Measurements from ENCODE around the gene THEMIS2. TPM values are rescaled to one million over a fixed set of nuclear protein-coding genes. Genes with fewer than 3 reads are reported as not detected.

THEMIS2 gene
- total and polyA plus RNA-seq, 2 of the 13 experiments (the other 11 are each of a cell fraction or from before 2014, with no cell fraction given), result 0.38 to 1.5 TPM

DNA sequence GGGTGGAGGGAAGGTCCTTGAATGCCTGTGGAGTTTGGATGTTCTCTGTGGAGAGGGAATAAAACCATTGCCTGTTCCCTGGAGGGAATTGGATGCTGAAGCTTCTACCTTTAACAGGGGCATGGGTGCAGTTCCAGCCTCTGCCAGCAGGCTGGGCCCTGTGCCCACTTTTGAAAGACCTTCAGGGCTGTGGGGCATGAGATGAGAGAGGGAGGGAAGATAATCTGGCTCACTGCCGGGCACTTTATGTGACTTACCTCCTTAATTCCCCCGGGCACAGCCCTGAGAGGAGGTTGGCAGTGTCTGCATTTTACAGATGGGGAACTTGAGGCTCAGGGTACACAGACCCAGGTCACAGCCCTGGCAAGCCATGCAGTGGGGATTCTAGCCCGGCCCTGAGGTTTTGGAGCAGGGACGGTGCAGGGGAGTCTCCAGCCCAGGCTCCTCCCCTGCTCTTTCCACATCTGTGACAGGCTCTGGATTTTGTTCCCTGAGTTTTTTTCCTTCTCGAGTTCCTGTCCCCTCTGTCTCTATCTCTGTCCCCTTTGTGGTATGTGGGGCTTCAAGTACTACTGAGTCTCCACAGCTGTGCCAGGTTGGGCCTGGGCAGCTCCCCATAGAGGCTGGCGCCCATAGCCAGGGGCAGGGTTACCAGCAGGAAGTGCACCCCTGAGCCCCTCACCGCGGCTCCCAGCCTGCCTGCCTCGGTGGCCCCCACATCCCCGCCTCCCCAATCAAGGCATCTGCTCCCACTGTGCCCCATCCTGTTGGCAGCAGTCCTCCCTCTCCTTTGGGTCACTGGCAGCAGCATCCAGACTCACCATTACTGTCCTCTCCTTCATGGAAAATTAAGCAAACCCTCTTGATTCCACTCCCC, 14.0 kb upstream of the THEMIS2 start (continued):
- TF ChIP-seq, protein P1, sequence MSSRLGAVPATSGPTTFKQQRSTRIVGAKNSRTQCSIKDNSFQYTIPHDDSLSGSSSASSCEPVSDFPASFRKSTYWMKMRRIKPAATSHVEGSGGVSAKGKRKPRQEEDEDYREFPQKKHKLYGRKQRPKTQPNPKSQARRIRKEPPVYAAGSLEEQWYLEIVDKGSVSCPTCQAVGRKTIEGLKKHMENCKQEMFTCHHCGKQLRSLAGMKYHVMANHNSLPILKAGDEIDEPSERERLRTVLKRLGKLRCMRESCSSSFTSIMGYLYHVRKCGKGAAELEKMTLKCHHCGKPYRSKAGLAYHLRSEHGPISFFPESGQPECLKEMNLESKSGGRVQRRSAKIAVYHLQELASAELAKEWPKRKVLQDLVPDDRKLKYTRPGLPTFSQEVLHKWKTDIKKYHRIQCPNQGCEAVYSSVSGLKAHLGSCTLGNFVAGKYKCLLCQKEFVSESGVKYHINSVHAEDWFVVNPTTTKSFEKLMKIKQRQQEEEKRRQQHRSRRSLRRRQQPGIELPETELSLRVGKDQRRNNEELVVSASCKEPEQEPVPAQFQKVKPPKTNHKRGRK (CRISPR knock-in tag; IDR thresholded peaks at IDR 0.05), result no peak
- TF ChIP-seq ZNF337 (CRISPR knock-in tag; IDR thresholded peaks at IDR 0.05; ENCODE audit: borderline replicate concordance, low read depth) (no peak), ZNF24 (IDR thresholded peaks at IDR 0.05) (no peak), ZNF282 (IDR thresholded peaks at IDR 0.05; ENCODE audit: partially characterized antibody) (no peak), SMARCE1 (IDR thresholded peaks at IDR 0.05; ENCODE audit: borderline replicate concordance) (no peak), PHF8 (CRISPR knock-in tag; IDR thresholded peaks at IDR 0.05) (no peak), SRSF1 (optimal IDR thresholded peaks at IDR 0.05; ENCODE audit: low read depth, low read length) (no peak), FOXA3 (CRISPR knock-in tag; IDR thresholded peaks at IDR 0.05) (0 out of 2 replicates have a peak, but pooled peaks have one; percentile 34), RFX5 (IDR thresholded peaks at IDR 0.05; ENCODE audit: low read depth, low read length) (no peak), RELA (CRISPR knock-in tag; IDR thresholded peaks at IDR 0.05) (no peak), THAP11 (CRISPR knock-in tag; IDR thresholded peaks at IDR 0.05) (peak; percentile 41; the same call in 1 of the 2 replicates), SAP130 (CRISPR knock-in tag; IDR thresholded peaks at IDR 0.05; ENCODE audit: low read depth) (0 out of 2 replicates have a peak, but pooled peaks have one; percentile 4), ZNF33B (CRISPR knock-in tag; IDR thresholded peaks at IDR 0.05) (no peak), DPF2 (CRISPR knock-in tag; IDR thresholded peaks at IDR 0.05; ENCODE audit: borderline replicate concordance, low read depth) (no peak)
- TF ChIP-seq, protein P2, sequence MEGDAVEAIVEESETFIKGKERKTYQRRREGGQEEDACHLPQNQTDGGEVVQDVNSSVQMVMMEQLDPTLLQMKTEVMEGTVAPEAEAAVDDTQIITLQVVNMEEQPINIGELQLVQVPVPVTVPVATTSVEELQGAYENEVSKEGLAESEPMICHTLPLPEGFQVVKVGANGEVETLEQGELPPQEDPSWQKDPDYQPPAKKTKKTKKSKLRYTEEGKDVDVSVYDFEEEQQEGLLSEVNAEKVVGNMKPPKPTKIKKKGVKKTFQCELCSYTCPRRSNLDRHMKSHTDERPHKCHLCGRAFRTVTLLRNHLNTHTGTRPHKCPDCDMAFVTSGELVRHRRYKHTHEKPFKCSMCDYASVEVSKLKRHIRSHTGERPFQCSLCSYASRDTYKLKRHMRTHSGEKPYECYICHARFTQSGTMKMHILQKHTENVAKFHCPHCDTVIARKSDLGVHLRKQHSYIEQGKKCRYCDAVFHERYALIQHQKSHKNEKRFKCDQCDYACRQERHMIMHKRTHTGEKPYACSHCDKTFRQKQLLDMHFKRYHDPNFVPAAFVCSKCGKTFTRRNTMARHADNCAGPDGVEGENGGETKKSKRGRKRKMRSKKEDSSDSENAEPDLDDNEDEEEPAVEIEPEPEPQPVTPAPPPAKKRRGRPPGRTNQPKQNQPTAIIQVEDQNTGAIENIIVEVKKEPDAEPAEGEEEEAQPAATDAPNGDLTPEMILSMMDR (CRISPR knock-in tag; IDR thresholded peaks at IDR 0.05), result peak; percentile 96
- TF ChIP-seq, protein P3, sequence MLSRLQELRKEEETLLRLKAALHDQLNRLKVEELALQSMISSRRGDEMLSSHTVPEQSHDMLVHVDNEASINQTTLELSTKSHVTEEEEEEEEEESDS (CRISPR knock-in tag; IDR thresholded peaks at IDR 0.05; ENCODE audit: borderline replicate concordance), result no peak
- TF ChIP-seq, protein P4, sequence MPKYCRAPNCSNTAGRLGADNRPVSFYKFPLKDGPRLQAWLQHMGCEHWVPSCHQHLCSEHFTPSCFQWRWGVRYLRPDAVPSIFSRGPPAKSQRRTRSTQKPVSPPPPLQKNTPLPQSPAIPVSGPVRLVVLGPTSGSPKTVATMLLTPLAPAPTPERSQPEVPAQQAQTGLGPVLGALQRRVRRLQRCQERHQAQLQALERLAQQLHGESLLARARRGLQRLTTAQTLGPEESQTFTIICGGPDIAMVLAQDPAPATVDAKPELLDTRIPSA (CRISPR knock-in tag; IDR thresholded peaks at IDR 0.05; ENCODE audit: borderline replicate concordance), result no peak
- TF ChIP-seq, protein P5, sequence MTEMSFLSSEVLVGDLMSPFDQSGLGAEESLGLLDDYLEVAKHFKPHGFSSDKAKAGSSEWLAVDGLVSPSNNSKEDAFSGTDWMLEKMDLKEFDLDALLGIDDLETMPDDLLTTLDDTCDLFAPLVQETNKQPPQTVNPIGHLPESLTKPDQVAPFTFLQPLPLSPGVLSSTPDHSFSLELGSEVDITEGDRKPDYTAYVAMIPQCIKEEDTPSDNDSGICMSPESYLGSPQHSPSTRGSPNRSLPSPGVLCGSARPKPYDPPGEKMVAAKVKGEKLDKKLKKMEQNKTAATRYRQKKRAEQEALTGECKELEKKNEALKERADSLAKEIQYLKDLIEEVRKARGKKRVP (CRISPR knock-in tag; IDR thresholded peaks at IDR 0.05), result no peak
- TF ChIP-seq, protein P6, sequence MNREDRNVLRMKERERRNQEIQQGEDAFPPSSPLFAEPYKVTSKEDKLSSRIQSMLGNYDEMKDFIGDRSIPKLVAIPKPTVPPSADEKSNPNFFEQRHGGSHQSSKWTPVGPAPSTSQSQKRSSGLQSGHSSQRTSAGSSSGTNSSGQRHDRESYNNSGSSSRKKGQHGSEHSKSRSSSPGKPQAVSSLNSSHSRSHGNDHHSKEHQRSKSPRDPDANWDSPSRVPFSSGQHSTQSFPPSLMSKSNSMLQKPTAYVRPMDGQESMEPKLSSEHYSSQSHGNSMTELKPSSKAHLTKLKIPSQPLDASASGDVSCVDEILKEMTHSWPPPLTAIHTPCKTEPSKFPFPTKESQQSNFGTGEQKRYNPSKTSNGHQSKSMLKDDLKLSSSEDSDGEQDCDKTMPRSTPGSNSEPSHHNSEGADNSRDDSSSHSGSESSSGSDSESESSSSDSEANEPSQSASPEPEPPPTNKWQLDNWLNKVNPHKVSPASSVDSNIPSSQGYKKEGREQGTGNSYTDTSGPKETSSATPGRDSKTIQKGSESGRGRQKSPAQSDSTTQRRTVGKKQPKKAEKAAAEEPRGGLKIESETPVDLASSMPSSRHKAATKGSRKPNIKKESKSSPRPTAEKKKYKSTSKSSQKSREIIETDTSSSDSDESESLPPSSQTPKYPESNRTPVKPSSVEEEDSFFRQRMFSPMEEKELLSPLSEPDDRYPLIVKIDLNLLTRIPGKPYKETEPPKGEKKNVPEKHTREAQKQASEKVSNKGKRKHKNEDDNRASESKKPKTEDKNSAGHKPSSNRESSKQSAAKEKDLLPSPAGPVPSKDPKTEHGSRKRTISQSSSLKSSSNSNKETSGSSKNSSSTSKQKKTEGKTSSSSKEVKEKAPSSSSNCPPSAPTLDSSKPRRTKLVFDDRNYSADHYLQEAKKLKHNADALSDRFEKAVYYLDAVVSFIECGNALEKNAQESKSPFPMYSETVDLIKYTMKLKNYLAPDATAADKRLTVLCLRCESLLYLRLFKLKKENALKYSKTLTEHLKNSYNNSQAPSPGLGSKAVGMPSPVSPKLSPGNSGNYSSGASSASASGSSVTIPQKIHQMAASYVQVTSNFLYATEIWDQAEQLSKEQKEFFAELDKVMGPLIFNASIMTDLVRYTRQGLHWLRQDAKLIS (CRISPR knock-in tag; IDR thresholded peaks at IDR 0.05), result no peak
- TF ChIP-seq, protein P7, sequence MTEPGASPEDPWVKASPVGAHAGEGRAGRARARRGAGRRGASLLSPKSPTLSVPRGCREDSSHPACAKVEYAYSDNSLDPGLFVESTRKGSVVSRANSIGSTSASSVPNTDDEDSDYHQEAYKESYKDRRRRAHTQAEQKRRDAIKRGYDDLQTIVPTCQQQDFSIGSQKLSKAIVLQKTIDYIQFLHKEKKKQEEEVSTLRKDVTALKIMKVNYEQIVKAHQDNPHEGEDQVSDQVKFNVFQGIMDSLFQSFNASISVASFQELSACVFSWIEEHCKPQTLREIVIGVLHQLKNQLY (CRISPR knock-in tag; IDR thresholded peaks at IDR 0.05), result no peak

Data from HepG2 (cell line).